ENCODE data around the gene SCFD2. TPM values are rescaled to one million over a fixed set of nuclear protein-coding genes. Genes with fewer than 3 reads are reported as not detected.

Gene SCFD2
- total RNA-seq, 1 donor from 2014 or later: 16.5 TPM

- ATAC-seq: no peak
Observed at GRCh38 chr4:52870225-52870624, 495.6 kb downstream of the SCFD2 start.

GRCh38 chr4:52869656-52870055, 496.2 kb downstream of the SCFD2 start:
- no peak for ATAC-seq

- ATAC-seq: no peak
Observed at GRCh38 chr4:52869196-52869595, 496.7 kb downstream of the SCFD2 start.

GRCh38 chr4:52868133-52868532, 497.7 kb downstream of the SCFD2 start:
- ATAC-seq: no peak

- ATAC-seq: no peak
Observed at GRCh38 chr4:52867163-52867562, 498.7 kb downstream of the SCFD2 start.

GRCh38 chr4:52866734-52867133, 499.1 kb downstream of the SCFD2 start:
- ATAC-seq: no peak

GRCh38 chr4:52865300-52865699, 500.6 kb downstream of the SCFD2 start:
- ATAC-seq: no peak

GRCh38 chr4:52864793-52865192, 501.1 kb downstream of the SCFD2 start:
- ATAC-seq: no peak

- no peak for ATAC-seq
Observed at GRCh38 chr4:52863324-52863723, 502.5 kb downstream of the SCFD2 start.

- no peak for ATAC-seq
Observed at GRCh38 chr4:52862639-52863161, 503.2 kb downstream of the SCFD2 start.

- ATAC-seq: peak; percentile 99
Observed at GRCh38 chr4:52861879-52862616, 503.8 kb downstream of the SCFD2 start, which contains the start of gene RASL11B. Gene RASL11B, plus strand, starts transcription at chr4:52862317. Its CDS starts 191 bp downstream, at chr4:52862508.

- ATAC-seq: no peak
Observed at GRCh38 chr4:52861171-52861823, 504.6 kb downstream of the SCFD2 start.

- no peak for ATAC-seq
Observed at GRCh38 chr4:52860361-52860760, 505.5 kb downstream of the SCFD2 start.

GRCh38 chr4:52856801-52857200, 509.1 kb downstream of the SCFD2 start:
- no peak for ATAC-seq

- ATAC-seq: no peak
Observed at GRCh38 chr4:52853351-52853750, 512.5 kb downstream of the SCFD2 start.

GRCh38 chr4:52852711-52853110, 513.1 kb downstream of the SCFD2 start:
- no peak for ATAC-seq

GRCh38 chr4:52852041-52852440, 513.8 kb downstream of the SCFD2 start:
- no peak for ATAC-seq

- ATAC-seq: no peak
Observed at GRCh38 chr4:52850406-52851124, 515.3 kb downstream of the SCFD2 start.

- ATAC-seq: peak; percentile 89
Observed at GRCh38 chr4:52848254-52848653, 517.6 kb downstream of the SCFD2 start.

- no peak for ATAC-seq
Observed at GRCh38 chr4:52846502-52846901, 519.4 kb downstream of the SCFD2 start.

- ATAC-seq: no peak
Observed at GRCh38 chr4:52844596-52844995, 521.3 kb downstream of the SCFD2 start.

- no peak for ATAC-seq
Observed at GRCh38 chr4:52843958-52844357, 521.9 kb downstream of the SCFD2 start.

GRCh38 chr4:52843351-52843750, 522.5 kb downstream of the SCFD2 start:
- ATAC-seq: no peak
